Measurements from ENCODE around the gene CD58. TPM values are rescaled to one million over a fixed set of nuclear protein-coding genes. Genes with fewer than 3 reads are reported as not detected.
A peak's percentile ranks its signal among the peaks of the same experiment; 100 is the strongest.

The CD58 gene
- total and polyA plus RNA-seq, 12 donors, result 17.2 to 44.3 (median 28.9) TPM

- H3K4me3 ChIP-seq, result no peak overlapping the region
- no peaks in the 10 kb centered on the region for H3K27me3 ChIP-seq
- 93 to 94% methylated on average over 7 of the region's 7 CpGs for WGBS, 2 donors
- no peaks in the 10 kb centered on the region for H3K9me3 ChIP-seq
- DNase-seq (no peak), ATAC-seq (no peak)
- peak overlapping the region in 1 of 10 donors; percentile 93 for H3K27ac ChIP-seq
- TF ChIP-seq CTCF (IDR thresholded peaks at IDR 0.05), result no peak
- intact Hi-C loops (cut with DNase I), result no loop called here
- no peaks in the 10 kb centered on the region for H3K36me3 ChIP-seq
- peaks cover 0 to 95% (median 15%) of the 10 kb centered on the region in 9 donors for H3K4me1 ChIP-seq
These were observed 64.5 kb downstream of the CD58 start for GRCh38 chr1:116506132-116507004.

- H3K27ac ChIP-seq, result peak overlapping the region in 9 of 10 donors; percentile 27 to 93 (median 60)
- no peak overlapping the region for H3K4me3 ChIP-seq
- 64 to 65% methylated on average over 8 of the region's 8 CpGs for WGBS, 2 donors
- ATAC-seq (peak; percentile 72 to 89 (median 81)), DNase-seq (peak; percentile 52 to 54)
- H3K9me3 ChIP-seq, result no peaks in the 10 kb centered on the region
- peaks cover 0 to 80% (median 18%) of the 10 kb centered on the region in 9 donors for H3K4me1 ChIP-seq
- no peak for TF ChIP-seq CTCF (IDR thresholded peaks at IDR 0.05)
- no peaks in the 10 kb centered on the region for H3K36me3 ChIP-seq
- intact Hi-C loops (cut with DNase I), result no loop called here
- no peaks in the 10 kb centered on the region for H3K27me3 ChIP-seq
These were observed 66.3 kb downstream of the CD58 start for GRCh38 chr1:116504308-116505156.

GRCh38 chr1:116503546-116504307 lies 67.1 kb downstream of the CD58 start:
- no peaks in the 10 kb centered on the region for H3K27me3 ChIP-seq
- ATAC-seq, result peak; percentile 19 to 76 (median 44)
- peak overlapping the region in 9 of 10 donors; percentile 27 to 93 (median 60) for H3K27ac ChIP-seq
- WGBS, 2 donors, result 59 to 80% methylated on average over 7 of the region's 7 CpGs
- peaks cover 0 to 77% (median 20%) of the 10 kb centered on the region in 9 donors for H3K4me1 ChIP-seq
- no peak for TF ChIP-seq CTCF (IDR thresholded peaks at IDR 0.05)
- peak in 1 of 2 donors; percentile 44 for DNase-seq
- H3K36me3 ChIP-seq, result no peaks in the 10 kb centered on the region
- H3K9me3 ChIP-seq, result no peaks in the 10 kb centered on the region
- H3K4me3 ChIP-seq, result no peak overlapping the region
- intact Hi-C loops (cut with DNase I), result no loop called here
